SK-N-SH treated with all-trans-retinoic acid at 6 μM for 48 hours (cell line): Measurements from ENCODE around the gene GPR55.

Source experiments
- ARNTL ChIP-seq: fragments of 450-650 bp; formaldehyde crosslinking; IDR thresholded peaks from 2 replicates; pipeline ENCODE4 v1.5.0; 2020; ENCODE audit warnings: low read depth, mild to moderate bottlenecking, moderate library complexity, borderline replicate concordance
- BACH2 ChIP-seq: fragments of 250-450 bp; sonication (Bioruptor Pico); IDR thresholded peaks from 2 replicates; pipeline ENCODE4 v1.9.0; 2021; ENCODE audit warnings: mild to moderate bottlenecking, borderline replicate concordance
- ESRRG ChIP-seq: fragments of 250-450 bp; sonication (Bioruptor Pico); IDR thresholded peaks from 2 replicates; pipeline ENCODE4 v1.6.1; 2021; ENCODE audit warnings: mild to moderate bottlenecking
- ISL1 ChIP-seq: fragments of 250-450 bp; sonication (Bioruptor Pico); IDR thresholded peaks from 2 replicates; pipeline ENCODE4 v2.1.2; 2022; ENCODE audit warnings: mild to moderate bottlenecking, moderate library complexity
- OSR1 ChIP-seq: fragments of 250-450 bp; sonication (Bioruptor Pico); IDR thresholded peaks from 2 replicates; pipeline ENCODE4 v1.8.0; 2022; ENCODE audit warnings: moderate library complexity, mild to moderate bottlenecking, inconsistent platforms
- PATZ1 ChIP-seq: fragments of 250-450 bp; sonication (Bioruptor Pico); IDR thresholded peaks from 2 replicates; pipeline ENCODE4 v1.8.0; 2020; ENCODE audit warnings: mild to moderate bottlenecking, moderate library complexity, borderline replicate concordance
- POU6F1 ChIP-seq: fragments of 250-450 bp; sonication (Bioruptor Pico); IDR thresholded peaks from 2 replicates; pipeline ENCODE4 v1.8.0; 2021; ENCODE audit warnings: low read depth, mild to moderate bottlenecking, moderate library complexity, borderline replicate concordance
- RARB ChIP-seq: fragments of 250-450 bp; sonication (Bioruptor Pico); IDR thresholded peaks from 2 replicates; pipeline ENCODE4 v1.8.0; 2021; ENCODE audit warnings: mild to moderate bottlenecking, moderate library complexity
- TOX ChIP-seq: fragments of 250-450 bp; sonication (Bioruptor Pico); IDR thresholded peaks from 2 replicates; pipeline ENCODE4 v1.8.0; 2021; ENCODE audit warnings: mild to moderate bottlenecking, moderate library complexity, borderline replicate concordance
- ZC3H10 ChIP-seq: fragments of 250-450 bp; sonication (Bioruptor Pico); IDR thresholded peaks from 2 replicates; pipeline ENCODE4 v1.5.1; 2021; ENCODE audit warnings: mild to moderate bottlenecking, moderate library complexity
- ZFP3 ChIP-seq: fragments of 250-450 bp; sonication (Bioruptor Pico); IDR thresholded peaks from 2 replicates; pipeline ENCODE4 v1.5.0; 2020; ENCODE audit warnings: mild to moderate bottlenecking, moderate library complexity
- ZNF8 ChIP-seq: fragments of 450-650 bp; formaldehyde crosslinking; IDR thresholded peaks from 2 replicates; pipeline ENCODE4 v1.5.0; 2020; ENCODE audit warnings: mild to moderate bottlenecking, moderate library complexity
- TF ChIP-seq, protein P1 (sequence below): fragments of 250-450 bp; sonication (Bioruptor Pico); IDR thresholded peaks from 2 replicates; pipeline ENCODE4 v1.5.1; 2020; ENCODE audit warnings: low read depth, mild to moderate bottlenecking, moderate library complexity

DNA sequence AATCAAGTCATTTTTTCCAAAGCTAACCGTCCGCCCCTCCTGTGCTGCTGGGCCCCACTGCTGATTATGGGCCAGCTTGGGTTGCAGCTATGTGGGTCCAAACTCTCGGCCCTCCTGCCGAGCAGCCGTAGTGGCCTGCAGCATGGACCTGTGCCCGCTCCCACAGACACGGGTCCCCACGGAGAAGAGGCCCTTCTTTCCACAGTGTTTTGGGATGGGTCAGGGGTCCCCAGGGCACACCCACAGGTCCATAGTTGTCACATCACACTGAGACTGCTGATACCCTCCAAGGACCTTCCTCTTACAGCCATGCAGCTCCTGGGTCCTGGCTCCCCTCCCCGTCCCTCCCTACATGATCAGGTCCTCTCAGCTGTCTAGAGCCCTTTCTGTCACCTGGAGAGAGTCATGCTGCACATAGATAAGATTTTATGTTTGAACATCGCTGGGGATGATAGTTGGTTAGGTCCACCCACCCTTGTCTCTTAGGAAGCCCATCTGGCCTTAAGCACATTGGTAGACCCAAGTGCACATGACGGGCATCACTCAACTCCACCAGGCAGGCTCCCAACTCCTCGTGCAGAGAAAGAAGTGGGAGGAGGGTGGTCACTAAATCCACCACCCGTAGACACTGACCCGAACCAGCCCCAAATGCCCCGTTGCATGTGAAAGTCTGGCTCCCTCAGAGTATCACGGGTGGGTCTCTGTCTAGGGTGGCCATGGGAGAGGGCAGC is 17.5 kb downstream of the GPR55 start:
- TF ChIP-seq ZC3H10 (CRISPR knock-in tag) (no peak), OSR1 (CRISPR knock-in tag) (no peak), TOX (no peak), ZFP3 (CRISPR knock-in tag) (no peak), RARB (no peak), POU6F1 (CRISPR knock-in tag) (no peak), ESRRG (no peak), ARNTL (CRISPR knock-in tag) (no peak), PATZ1 (CRISPR knock-in tag) (no peak), BACH2 (CRISPR knock-in tag) (no peak), ISL1 (CRISPR knock-in tag) (no peak), ZNF8 (CRISPR knock-in tag) (no peak)
- TF ChIP-seq, protein P1, sequence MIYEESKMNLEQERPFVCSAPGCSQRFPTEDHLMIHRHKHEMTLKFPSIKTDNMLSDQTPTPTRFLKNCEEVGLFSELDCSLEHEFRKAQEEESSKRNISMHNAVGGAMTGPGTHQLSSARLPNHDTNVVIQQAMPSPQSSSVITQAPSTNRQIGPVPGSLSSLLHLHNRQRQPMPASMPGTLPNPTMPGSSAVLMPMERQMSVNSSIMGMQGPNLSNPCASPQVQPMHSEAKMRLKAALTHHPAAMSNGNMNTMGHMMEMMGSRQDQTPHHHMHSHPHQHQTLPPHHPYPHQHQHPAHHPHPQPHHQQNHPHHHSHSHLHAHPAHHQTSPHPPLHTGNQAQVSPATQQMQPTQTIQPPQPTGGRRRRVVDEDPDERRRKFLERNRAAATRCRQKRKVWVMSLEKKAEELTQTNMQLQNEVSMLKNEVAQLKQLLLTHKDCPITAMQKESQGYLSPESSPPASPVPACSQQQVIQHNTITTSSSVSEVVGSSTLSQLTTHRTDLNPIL = no peak
